ENCODE results near the gene LEPR. TPM values are rescaled to one million over a fixed set of nuclear protein-coding genes. Genes with fewer than 3 reads are reported as not detected.
"Not testable (repeated sequence)": the region's sequence is repeated elsewhere in the genome, so short reads cannot be mapped to it uniquely, and the experiment has no call there.

LEPR gene
- total RNA-seq, 1 experiment from 2014 or later: 5.3 TPM

GRCh38 chr1:65378247-65378946, 42.1 kb upstream of the LEPR start (continued):
- TF ChIP-seq ZNF263 (CRISPR knock-in tag; IDR thresholded peaks at IDR 0.05; ENCODE audit: low read depth) (no peak), AR (CRISPR knock-in tag; IDR thresholded peaks at IDR 0.05) (no peak)
- TF ChIP-seq, protein P1, sequence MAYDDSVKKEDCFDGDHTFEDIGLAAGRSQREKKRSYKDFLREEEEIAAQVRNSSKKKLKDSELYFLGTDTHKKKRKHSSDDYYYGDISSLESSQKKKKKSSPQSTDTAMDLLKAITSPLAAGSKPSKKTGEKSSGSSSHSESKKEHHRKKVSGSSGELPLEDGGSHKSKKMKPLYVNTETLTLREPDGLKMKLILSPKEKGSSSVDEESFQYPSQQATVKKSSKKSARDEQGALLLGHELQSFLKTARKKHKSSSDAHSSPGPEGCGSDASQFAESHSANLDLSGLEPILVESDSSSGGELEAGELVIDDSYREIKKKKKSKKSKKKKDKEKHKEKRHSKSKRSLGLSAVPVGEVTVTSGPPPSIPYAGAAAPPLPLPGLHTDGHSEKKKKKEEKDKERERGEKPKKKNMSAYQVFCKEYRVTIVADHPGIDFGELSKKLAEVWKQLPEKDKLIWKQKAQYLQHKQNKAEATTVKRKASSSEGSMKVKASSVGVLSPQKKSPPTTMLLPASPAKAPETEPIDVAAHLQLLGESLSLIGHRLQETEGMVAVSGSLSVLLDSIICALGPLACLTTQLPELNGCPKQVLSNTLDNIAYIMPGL (CRISPR knock-in tag; IDR thresholded peaks at IDR 0.05): no peak

DNA sequence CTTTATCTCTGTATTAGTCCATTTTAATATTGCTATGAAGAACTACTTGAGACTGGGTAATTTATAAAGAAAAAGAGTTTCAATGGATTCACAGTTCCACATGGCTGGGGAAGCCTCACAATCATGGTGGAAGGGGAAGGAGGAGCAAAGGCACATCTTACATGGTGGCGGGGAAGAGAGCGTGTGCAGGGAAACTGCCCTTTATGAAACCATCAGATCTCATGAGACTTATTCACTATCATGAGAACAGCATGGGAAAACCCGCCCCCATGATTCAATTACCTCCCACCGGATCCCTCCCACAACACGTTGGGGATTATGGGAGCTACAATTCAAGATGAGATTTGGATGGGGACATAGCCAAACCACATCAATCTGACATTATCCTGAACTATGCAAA, 36.0 kb upstream of the LEPR start:
- H3K4me3 Mint-ChIP-seq; H3K4me1 Mint-ChIP-seq; CTCF ChIA-PET; DNase-seq (ENCODE audit: low spot score); POLR2A ChIA-PET; H3K27ac Mint-ChIP-seq; H3K27me3 Mint-ChIP-seq (ENCODE audit: low read depth); ATAC-seq: not testable (repeated sequence)
- peaks cover 18% of the 10 kb centered on the region for H3K9me3 Mint-ChIP-seq
- H3K36me3 Mint-ChIP-seq: peaks cover 14% of the 10 kb centered on the region

DNA sequence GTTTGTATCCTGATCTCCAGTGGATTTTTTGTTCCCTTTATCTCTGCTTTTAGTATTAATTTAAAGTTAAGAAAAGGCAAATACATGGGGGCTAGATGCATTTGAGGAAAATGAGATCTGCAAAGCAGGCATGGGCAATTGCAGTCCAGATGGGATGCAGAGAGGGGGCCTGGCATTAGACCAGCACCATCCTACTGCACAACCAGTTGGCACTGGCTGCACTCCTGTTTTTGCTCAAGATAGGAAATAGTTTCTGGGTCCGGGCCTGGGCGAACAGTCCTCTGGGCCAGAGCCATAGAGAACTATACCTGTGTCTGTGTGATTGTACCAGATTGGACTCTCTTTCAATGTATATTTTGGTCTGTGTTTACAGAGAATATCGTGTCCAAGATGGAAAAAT, 34.0 kb upstream of the LEPR start:
- H3K4me3 Mint-ChIP-seq: no peak overlapping the region
- DNase-seq (ENCODE audit: low spot score) (no peak), ATAC-seq (no peak)
- 0 out of 2 replicates have a peak, but pooled peaks cover 4% of the 10 kb centered on the region for H3K4me1 Mint-ChIP-seq
- ChIA-PET CTCF (no interaction called here), POLR2A (no interaction called here)
- TF ChIP-seq ZNF512 (CRISPR knock-in tag; IDR thresholded peaks at IDR 0.05; ENCODE audit: borderline replicate concordance) (no peak), JUN (CRISPR knock-in tag; IDR thresholded peaks at IDR 0.05) (no peak)
- TF ChIP-seq, protein P2, sequence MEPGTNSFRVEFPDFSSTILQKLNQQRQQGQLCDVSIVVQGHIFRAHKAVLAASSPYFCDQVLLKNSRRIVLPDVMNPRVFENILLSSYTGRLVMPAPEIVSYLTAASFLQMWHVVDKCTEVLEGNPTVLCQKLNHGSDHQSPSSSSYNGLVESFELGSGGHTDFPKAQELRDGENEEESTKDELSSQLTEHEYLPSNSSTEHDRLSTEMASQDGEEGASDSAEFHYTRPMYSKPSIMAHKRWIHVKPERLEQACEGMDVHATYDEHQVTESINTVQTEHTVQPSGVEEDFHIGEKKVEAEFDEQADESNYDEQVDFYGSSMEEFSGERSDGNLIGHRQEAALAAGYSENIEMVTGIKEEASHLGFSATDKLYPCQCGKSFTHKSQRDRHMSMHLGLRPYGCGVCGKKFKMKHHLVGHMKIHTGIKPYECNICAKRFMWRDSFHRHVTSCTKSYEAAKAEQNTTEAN (CRISPR knock-in tag; IDR thresholded peaks at IDR 0.05): no peak
- H3K36me3 Mint-ChIP-seq: peaks cover 12% of the 10 kb centered on the region
- no peaks in the 10 kb centered on the region for H3K27me3 Mint-ChIP-seq (ENCODE audit: low read depth)
- peaks cover 15% of the 10 kb centered on the region for H3K9me3 Mint-ChIP-seq
- no peak overlapping the region for H3K27ac Mint-ChIP-seq

DNA sequence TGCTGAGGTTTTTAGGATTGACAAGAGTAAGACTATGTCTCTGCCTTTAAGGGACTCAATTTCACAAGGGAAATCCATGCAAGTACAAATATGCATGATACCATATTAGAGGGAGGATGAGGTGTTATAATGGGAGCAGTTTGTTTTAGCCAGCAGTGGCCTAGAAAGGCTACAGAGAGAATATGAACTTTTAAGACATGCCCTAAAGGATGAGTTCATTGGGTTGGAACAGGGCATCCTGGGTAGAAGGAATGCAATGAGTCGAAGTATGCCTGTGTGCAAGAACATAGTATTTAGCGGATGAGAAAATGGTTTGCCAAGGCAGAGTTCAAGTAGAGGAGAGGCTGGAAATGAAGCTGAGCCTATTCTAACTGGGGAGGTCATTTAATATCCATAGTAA, 32.6 kb upstream of the LEPR start:
- DNase-seq (ENCODE audit: low spot score): no peak
- H3K36me3 Mint-ChIP-seq: peaks cover 12% of the 10 kb centered on the region
- ChIA-PET POLR2A (no interaction called here), CTCF (no interaction called here)
- no peak overlapping the region for H3K27ac Mint-ChIP-seq
- no peak overlapping the region for H3K4me3 Mint-ChIP-seq
- H3K9me3 Mint-ChIP-seq: peaks cover 15% of the 10 kb centered on the region
- no peaks in the 10 kb centered on the region for H3K27me3 Mint-ChIP-seq (ENCODE audit: low read depth)
- no peak for ATAC-seq
- no peak for TF ChIP-seq ZNF425 (CRISPR knock-in tag; conservative IDR thresholded peaks at IDR 0.05)
- TF ChIP-seq GABPB1 (CRISPR knock-in tag; IDR thresholded peaks at IDR 0.05): no peak
- no peak for TF ChIP-seq SP1 (CRISPR knock-in tag; conservative IDR thresholded peaks at IDR 0.05)
- TF ChIP-seq FOXP4 (CRISPR knock-in tag; IDR thresholded peaks at IDR 0.05): no peak
- TF ChIP-seq PRRX2 (CRISPR knock-in tag; IDR thresholded peaks at IDR 0.05): no peak
- TF ChIP-seq GTF2I (CRISPR knock-in tag; conservative IDR thresholded peaks at IDR 0.05): no peak
- 0 out of 2 replicates have a peak, but pooled peaks cover 4% of the 10 kb centered on the region for H3K4me1 Mint-ChIP-seq

Measured in WTC11 (cell line).